ENCODE measurements around the gene FBXL7.

The FBXL7 gene

DNA sequence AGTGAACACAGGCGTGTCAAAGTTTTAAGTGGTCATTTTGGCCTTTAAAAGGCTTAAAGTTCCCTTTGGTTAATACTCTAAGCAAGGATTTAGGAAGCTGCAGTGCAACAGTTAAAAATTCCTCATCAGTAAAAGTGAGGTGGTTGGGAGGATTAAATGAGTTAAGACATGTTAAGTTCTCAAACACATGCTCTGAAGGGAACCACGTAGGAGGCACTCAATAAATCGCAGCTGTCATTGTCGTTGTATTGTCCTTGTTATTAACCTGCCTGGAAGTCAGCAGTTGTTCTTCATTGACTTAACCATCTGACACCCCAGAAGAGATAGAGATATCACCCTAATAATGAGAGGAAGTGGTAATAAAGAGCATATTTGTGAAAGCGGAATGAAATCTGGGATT lies 432.1 kb downstream of the FBXL7 start (continued):
- TF ChIP-seq, protein P1, sequence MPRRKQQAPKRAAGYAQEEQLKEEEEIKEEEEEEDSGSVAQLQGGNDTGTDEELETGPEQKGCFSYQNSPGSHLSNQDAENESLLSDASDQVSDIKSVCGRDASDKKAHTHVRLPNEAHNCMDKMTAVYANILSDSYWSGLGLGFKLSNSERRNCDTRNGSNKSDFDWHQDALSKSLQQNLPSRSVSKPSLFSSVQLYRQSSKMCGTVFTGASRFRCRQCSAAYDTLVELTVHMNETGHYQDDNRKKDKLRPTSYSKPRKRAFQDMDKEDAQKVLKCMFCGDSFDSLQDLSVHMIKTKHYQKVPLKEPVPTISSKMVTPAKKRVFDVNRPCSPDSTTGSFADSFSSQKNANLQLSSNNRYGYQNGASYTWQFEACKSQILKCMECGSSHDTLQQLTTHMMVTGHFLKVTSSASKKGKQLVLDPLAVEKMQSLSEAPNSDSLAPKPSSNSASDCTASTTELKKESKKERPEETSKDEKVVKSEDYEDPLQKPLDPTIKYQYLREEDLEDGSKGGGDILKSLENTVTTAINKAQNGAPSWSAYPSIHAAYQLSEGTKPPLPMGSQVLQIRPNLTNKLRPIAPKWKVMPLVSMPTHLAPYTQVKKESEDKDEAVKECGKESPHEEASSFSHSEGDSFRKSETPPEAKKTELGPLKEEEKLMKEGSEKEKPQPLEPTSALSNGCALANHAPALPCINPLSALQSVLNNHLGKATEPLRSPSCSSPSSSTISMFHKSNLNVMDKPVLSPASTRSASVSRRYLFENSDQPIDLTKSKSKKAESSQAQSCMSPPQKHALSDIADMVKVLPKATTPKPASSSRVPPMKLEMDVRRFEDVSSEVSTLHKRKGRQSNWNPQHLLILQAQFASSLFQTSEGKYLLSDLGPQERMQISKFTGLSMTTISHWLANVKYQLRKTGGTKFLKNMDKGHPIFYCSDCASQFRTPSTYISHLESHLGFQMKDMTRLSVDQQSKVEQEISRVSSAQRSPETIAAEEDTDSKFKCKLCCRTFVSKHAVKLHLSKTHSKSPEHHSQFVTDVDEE (CRISPR knock-in tag; IDR thresholded peaks at IDR 0.05), result no peak
- TF ChIP-seq TCF4 (CRISPR knock-in tag; IDR thresholded peaks at IDR 0.05; ENCODE audit: borderline replicate concordance) (no peak), ESRRG (CRISPR knock-in tag; IDR thresholded peaks at IDR 0.05) (no peak)

DNA sequence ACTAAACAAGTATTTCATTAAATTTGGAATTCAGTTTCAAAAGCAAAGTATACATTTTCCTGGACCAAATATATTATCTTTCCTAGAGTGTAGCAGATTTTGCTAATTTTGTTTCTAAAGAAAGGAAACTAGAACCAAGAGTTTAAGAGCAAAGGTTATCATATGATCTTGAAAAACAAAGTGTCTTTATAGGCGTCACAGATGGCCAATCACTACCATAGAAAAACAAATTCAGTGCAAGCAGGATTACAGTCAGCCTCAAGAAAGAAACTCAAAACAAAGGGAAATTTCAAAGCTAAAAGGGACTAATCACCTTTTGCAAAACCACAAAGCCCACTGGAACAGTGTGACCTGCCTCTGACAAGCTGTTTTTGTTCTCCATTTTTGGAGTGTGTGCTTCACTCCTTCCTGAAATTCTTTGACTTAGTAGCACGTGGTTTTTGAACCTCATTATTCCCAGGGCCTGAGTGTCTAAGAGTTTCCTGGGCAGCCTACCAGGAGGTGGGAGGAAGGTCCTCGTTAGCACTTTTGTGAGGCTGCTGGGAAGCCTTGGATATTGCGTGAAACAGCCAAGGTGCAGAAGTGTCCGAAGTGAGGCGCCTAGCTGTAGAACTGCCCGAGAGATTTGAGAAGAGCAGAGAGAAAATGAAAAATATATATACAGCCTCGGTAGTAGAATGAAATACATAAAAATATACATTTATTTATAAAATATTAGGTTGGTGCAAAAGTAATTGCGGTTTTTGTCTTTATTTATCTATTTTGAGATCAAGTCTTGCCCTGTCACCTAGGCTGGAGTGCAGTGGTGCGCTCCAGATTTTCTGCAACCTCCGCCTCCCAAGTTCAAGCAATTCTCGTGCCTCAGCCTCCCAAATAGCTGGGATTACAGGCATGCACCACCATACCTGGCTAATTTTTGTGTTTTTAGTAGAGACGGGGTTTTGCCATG lies 433.6 kb downstream of the FBXL7 start:
- TF ChIP-seq TOX (CRISPR knock-in tag; IDR thresholded peaks at IDR 0.05; ENCODE audit: borderline replicate concordance) (no peak), SNAI2 (CRISPR knock-in tag; IDR thresholded peaks at IDR 0.05) (no peak), ESRRG (CRISPR knock-in tag; IDR thresholded peaks at IDR 0.05) (no peak), RARB (CRISPR knock-in tag; IDR thresholded peaks at IDR 0.05) (no peak), ZC3H10 (CRISPR knock-in tag; IDR thresholded peaks at IDR 0.05) (no peak), ZNF565 (CRISPR knock-in tag; conservative IDR thresholded peaks at IDR 0.05; ENCODE audit: low read depth) (no peak), ARNTL (CRISPR knock-in tag; IDR thresholded peaks at IDR 0.05; ENCODE audit: borderline replicate concordance, low read depth) (no peak), TCF4 (CRISPR knock-in tag; IDR thresholded peaks at IDR 0.05; ENCODE audit: borderline replicate concordance) (no peak)
- TF ChIP-seq, protein P1 (CRISPR knock-in tag; IDR thresholded peaks at IDR 0.05), result no peak
- TF ChIP-seq, protein P2, sequence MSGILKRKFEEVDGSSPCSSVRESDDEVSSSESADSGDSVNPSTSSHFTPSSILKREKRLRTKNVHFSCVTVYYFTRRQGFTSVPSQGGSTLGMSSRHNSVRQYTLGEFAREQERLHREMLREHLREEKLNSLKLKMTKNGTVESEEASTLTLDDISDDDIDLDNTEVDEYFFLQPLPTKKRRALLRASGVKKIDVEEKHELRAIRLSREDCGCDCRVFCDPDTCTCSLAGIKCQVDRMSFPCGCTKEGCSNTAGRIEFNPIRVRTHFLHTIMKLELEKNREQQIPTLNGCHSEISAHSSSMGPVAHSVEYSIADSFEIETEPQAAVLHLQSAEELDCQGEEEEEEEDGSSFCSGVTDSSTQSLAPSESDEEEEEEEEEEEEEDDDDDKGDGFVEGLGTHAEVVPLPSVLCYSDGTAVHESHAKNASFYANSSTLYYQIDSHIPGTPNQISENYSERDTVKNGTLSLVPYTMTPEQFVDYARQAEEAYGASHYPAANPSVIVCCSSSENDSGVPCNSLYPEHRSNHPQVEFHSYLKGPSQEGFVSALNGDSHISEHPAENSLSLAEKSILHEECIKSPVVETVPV (CRISPR knock-in tag; IDR thresholded peaks at IDR 0.05), result no peak
- no peak for ATAC-seq

DNA sequence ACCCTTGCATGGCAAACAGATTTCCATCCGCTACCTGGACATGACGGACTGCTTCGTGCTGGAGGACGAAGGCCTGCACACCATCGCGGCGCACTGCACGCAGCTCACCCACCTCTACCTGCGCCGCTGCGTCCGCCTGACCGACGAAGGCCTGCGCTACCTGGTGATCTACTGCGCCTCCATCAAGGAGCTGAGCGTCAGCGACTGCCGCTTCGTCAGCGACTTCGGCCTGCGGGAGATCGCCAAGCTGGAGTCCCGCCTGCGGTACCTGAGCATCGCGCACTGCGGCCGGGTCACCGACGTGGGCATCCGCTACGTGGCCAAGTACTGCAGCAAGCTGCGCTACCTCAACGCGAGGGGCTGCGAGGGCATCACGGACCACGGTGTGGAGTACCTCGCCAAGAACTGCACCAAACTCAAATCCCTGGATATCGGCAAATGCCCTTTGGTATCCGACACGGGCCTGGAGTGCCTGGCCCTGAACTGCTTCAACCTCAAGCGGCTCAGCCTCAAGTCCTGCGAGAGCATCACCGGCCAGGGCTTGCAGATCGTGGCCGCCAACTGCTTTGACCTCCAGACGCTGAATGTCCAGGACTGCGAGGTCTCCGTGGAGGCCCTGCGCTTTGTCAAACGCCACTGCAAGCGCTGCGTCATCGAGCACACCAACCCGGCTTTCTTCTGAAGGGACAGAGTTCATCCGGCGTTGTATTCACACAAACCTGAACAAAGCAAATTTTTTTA lies 436.7 kb downstream of the FBXL7 start:
- no peak for ATAC-seq
- TF ChIP-seq, protein P1 (CRISPR knock-in tag; IDR thresholded peaks at IDR 0.05), result no peak
- TF ChIP-seq ZNF8 (CRISPR knock-in tag; IDR thresholded peaks at IDR 0.05), result no peak
- TF ChIP-seq, protein P3, sequence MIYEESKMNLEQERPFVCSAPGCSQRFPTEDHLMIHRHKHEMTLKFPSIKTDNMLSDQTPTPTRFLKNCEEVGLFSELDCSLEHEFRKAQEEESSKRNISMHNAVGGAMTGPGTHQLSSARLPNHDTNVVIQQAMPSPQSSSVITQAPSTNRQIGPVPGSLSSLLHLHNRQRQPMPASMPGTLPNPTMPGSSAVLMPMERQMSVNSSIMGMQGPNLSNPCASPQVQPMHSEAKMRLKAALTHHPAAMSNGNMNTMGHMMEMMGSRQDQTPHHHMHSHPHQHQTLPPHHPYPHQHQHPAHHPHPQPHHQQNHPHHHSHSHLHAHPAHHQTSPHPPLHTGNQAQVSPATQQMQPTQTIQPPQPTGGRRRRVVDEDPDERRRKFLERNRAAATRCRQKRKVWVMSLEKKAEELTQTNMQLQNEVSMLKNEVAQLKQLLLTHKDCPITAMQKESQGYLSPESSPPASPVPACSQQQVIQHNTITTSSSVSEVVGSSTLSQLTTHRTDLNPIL (CRISPR knock-in tag; IDR thresholded peaks at IDR 0.05; ENCODE audit: low read depth), result no peak
- TF ChIP-seq CSDC2 (CRISPR knock-in tag; IDR thresholded peaks at IDR 0.05), result no peak
- no peak for TF ChIP-seq ZFP3 (CRISPR knock-in tag; IDR thresholded peaks at IDR 0.05)
- TF ChIP-seq ZC3H10 (CRISPR knock-in tag; IDR thresholded peaks at IDR 0.05), result no peak
- no peak for TF ChIP-seq BACH2 (CRISPR knock-in tag; IDR thresholded peaks at IDR 0.05; ENCODE audit: borderline replicate concordance)
- no peak for TF ChIP-seq RARB (CRISPR knock-in tag; IDR thresholded peaks at IDR 0.05)
